Measurements from ENCODE around the gene BCL2. TPM values are rescaled to one million over a fixed set of nuclear protein-coding genes. Genes with fewer than 3 reads are reported as not detected.

BCL2 gene
- total and polyA plus RNA-seq, 9 of the 15 experiments (the other 6 are each of a cell fraction or from before 2014, with no cell fraction given), result 0.10 to 1.1 (median 0.65) TPM

GRCh38 chr18:63199743-63200241, 119.8 kb downstream of the BCL2 start (continued):
- TF ChIP-seq AFF1 (IDR thresholded peaks at IDR 0.05; ENCODE audit: low read depth in 1 of 2, partially characterized antibody in 2 of 2) (peak in 1 of 2 experiments; percentile 44), HDGF (IDR thresholded peaks at IDR 0.05) (no peak), SMARCE1 (IDR thresholded peaks at IDR 0.05) (peak; percentile 35; the same call in 1 of the 2 replicates), MEIS2 (IDR thresholded peaks at IDR 0.05; ENCODE audit: partially characterized antibody) (peak; percentile 72), TEAD4 (IDR thresholded peaks at IDR 0.05; ENCODE audit: low read length) (peak; percentile 30; the same call in 1 of the 2 replicates), TEAD4 (CRISPR knock-in tag; IDR thresholded peaks at IDR 0.05; ENCODE audit: borderline replicate concordance) (no peak), RBM34 (IDR thresholded peaks at IDR 0.05; ENCODE audit: borderline replicate concordance, insufficient read depth, low read length) (no peak), ATF1 (CRISPR knock-in tag; IDR thresholded peaks at IDR 0.05) (no peak), ATF1 (tag; IDR thresholded peaks at IDR 0.05) (peak; percentile 46; the same call in 1 of the 2 replicates), COPS2 (conservative IDR thresholded peaks at IDR 0.05) (no peak), TBL1XR1 (IDR thresholded peaks at IDR 0.05; ENCODE audit: low read length in 2 of 2) (peak in 1 of 2 experiments; percentile 51; a peak in 1 of 4 replicates)
- TF ChIP-seq, protein P1, sequence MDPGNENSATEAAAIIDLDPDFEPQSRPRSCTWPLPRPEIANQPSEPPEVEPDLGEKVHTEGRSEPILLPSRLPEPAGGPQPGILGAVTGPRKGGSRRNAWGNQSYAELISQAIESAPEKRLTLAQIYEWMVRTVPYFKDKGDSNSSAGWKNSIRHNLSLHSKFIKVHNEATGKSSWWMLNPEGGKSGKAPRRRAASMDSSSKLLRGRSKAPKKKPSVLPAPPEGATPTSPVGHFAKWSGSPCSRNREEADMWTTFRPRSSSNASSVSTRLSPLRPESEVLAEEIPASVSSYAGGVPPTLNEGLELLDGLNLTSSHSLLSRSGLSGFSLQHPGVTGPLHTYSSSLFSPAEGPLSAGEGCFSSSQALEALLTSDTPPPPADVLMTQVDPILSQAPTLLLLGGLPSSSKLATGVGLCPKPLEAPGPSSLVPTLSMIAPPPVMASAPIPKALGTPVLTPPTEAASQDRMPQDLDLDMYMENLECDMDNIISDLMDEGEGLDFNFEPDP (CRISPR knock-in tag; IDR thresholded peaks at IDR 0.05), result no peak
- TF ChIP-seq, protein P2, sequence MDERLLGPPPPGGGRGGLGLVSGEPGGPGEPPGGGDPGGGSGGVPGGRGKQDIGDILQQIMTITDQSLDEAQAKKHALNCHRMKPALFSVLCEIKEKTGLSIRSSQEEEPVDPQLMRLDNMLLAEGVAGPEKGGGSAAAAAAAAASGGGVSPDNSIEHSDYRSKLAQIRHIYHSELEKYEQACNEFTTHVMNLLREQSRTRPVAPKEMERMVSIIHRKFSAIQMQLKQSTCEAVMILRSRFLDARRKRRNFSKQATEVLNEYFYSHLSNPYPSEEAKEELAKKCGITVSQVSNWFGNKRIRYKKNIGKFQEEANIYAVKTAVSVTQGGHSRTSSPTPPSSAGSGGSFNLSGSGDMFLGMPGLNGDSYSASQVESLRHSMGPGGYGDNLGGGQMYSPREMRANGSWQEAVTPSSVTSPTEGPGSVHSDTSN (CRISPR knock-in tag; IDR thresholded peaks at IDR 0.05; ENCODE audit: low read depth), result no peak
- TF ChIP-seq, protein P2 (tag; conservative IDR thresholded peaks at IDR 0.05; ENCODE audit: low read depth), result 0 out of 2 replicates have a peak, but pooled peaks have one; percentile 7

Measured in K562 (cell line).